GM19043 (cell line): ENCODE measurements around the gene INO80.
"Not testable (repeated sequence)": the region's sequence is repeated elsewhere in the genome, so short reads cannot be mapped to it uniquely, and the experiment has no call there.

Source experiments
- ATAC-seq: cut with Tn5 transposase; IDR thresholded peaks from one replicate; pipeline ENCODE4 v1.9.1; 2021; ENCODE audit warnings: low read depth; ENCODE audit not compliant: unreplicated experiment

INO80 gene

GRCh38 chr15:40954158-40954848 is 161.8 kb downstream of the INO80 start:
- not testable (repeated sequence) for ATAC-seq

- ATAC-seq: no peak
Observed at GRCh38 chr15:40953713-40954074, 162.4 kb downstream of the INO80 start.

DNA sequence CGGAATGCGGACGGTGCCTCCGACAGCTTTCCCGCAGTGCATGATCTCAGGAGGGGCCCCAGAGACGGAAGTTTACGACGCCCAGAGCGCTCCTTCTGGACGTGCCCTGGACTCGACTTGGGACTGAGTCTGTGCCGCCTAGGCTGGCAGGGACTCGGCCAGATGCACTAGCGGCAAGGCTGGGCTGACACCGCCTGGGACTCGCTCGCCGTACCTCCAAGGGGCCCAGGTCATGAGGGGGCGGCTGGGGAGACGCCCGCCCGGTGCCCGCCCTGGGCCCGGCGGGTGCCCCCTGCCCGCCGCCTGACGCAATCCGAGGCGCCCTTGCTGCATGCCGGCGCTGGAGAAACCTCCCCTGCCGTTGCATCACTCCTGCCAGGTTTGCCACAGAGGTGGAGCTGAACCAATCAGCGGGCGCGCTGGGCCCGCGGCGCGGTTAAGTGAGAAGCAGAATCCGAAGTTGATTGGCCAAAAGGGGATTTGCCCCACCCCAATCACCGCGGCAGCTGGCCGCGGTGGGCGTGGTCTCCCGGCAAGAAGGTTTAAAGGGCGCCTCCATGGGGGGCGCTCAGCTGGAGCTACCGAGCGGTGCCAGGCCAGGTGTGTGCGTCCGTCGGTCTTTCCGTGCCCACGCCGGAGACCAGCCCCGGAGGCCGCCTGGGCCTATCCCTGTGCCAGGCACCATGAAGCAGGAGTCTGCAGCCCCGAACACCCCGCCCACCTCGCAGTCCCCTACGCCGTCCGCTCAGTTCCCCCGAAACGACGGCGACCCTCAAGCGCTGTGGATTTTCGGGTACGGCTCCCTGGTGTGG is 163.0 kb downstream of the INO80 start, which contains the start of gene CHAC1:
Gene CHAC1, plus strand, starts transcription at position 571 of the 812 bp plus-strand sequence. Its CDS starts 113 bp downstream, at position 684.
- ATAC-seq: peak; percentile 94

DNA sequence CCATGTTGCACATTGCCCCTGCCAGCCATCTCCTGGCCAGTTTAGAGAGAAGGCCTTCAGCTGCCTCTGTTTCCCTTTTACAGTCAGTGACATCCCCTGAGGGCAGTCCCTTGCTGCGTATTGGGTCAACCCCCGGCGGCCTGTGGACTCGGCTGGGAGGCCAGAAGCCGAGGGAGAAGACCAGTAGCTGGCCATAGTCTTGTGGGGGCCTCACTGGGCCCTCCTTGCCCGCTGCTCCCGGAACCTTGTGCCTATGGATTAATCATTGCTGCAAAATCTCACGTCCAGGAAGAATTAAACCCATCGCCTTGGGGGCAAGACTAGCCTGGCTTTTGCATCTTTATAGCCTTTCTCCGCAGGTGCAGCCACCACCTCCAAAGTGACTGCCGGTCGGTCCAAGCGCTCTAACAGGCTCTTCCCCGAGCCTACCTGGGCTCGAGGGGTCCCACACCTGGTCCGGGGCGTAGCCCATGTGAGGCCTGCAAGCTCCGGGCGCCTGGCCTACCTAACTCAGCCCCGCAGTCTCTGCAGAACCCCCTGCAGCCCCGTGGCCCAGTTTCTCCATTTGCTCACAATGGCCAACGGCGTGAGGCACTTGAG is 163.7 kb downstream of the INO80 start:
- no peak for ATAC-seq

- ATAC-seq: no peak
Observed at GRCh38 chr15:40951764-40952163, 164.3 kb downstream of the INO80 start.

GRCh38 chr15:40949756-40950207 is 166.3 kb downstream of the INO80 start:
- ATAC-seq: no peak

- ATAC-seq: no peak
Observed at GRCh38 chr15:40948706-40949473, 167.2 kb downstream of the INO80 start.

GRCh38 chr15:40944510-40945296 is 171.4 kb downstream of the INO80 start:
- ATAC-seq: no peak

DNA sequence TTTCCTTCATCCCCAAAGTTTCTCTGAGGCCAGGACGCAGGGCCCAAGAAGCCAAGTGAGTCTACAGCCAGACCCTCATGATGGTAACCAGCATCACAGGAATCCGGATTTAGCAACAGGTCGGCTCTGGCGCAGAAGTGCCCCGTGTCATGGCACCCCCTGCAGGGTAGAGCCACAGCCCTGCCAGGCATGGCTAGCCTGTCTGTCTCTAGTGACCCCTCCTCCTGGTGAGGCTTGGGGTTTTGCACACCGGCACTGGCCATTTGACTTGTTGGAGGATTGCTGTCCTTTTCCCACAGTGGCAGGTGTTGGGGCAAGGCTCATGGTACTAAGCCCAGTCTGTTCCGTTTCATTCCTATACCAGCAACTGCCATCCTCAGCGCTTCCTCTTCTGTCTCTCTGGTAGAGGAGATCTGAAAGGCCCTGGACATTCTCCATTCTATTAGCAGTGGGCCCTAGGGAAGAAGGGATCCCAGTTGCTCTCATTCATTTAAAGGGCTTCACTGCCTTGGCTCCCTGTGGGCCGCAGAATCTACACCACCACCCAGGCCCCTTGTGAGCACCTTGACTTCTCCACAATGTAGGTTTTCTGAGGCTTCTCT is 172.2 kb downstream of the INO80 start:
- no peak for ATAC-seq

GRCh38 chr15:40942878-40943277 is 173.2 kb downstream of the INO80 start:
- no peak for ATAC-seq

GRCh38 chr15:40942337-40942854 is 173.7 kb downstream of the INO80 start:
- ATAC-seq: no peak

GRCh38 chr15:40941528-40942336 is 174.3 kb downstream of the INO80 start:
- peak; percentile 50 for ATAC-seq

GRCh38 chr15:40941068-40941527 is 175.0 kb downstream of the INO80 start:
- ATAC-seq: no peak

- no peak for ATAC-seq
Observed at GRCh38 chr15:40940296-40940801, 175.7 kb downstream of the INO80 start.

DNA sequence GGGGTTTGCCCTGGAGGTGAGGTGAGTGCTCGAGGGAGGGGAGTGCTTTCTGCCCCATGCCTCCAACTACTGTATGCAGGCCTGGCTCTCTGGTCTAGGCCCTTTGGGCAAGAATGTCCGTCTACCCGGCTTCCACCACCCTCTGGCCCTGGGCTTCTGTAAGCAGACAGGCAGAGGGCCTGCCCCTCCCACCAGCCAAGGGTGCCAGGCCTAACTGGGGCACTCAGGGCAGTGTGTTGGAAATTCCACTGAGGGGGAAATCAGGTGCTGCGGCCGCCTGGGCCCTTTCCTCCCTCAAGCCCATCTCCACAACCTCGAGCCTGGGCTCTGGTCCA is 177.6 kb downstream of the INO80 start:
- ATAC-seq: no peak

- ATAC-seq: no peak
Observed at GRCh38 chr15:40937762-40938535, 178.1 kb downstream of the INO80 start.
